HepG2 (cell line): ENCODE results near the gene PAX7. TPM values are rescaled to one million over a fixed set of nuclear protein-coding genes. Genes with fewer than 3 reads are reported as not detected.

Experiments used
- BATF2 ChIP-seq: sonication (generic); formaldehyde crosslinking; IDR thresholded peaks from 2 replicates; pipeline ENCODE4 v1.8.0; 2022; ENCODE audit warnings: mild to moderate bottlenecking, missing genetic modification reagents, moderate library complexity
- CHD2 ChIP-seq: IDR thresholded peaks from 2 replicates; pipeline ENCODE4 v1.6.1; 2011; ENCODE audit warnings: low read depth, low read length, improper control_type of control experiment
- EP300 ChIP-seq, 3 experiments: sonication (generic) in 1 of 3; formaldehyde crosslinking in 1 of 3; IDR thresholded peaks; 2 replicates each; pipeline versions ENCODE4 v1.5.1 to v1.6.1; 2011 to 2020; ENCODE audit warnings: low read depth in 2 of 3, low read length in 2 of 3, borderline replicate concordance in 1 of 3, improper control_type of control experiment in 1 of 3, mild to moderate bottlenecking in 1 of 3, missing genetic modification reagents in 1 of 3, moderate library complexity in 1 of 3
- HCFC1 ChIP-seq: fragments of 150-350 bp; IDR thresholded peaks from 2 replicates; pipeline ENCODE4 v1.6.1; 2014; ENCODE audit warnings: low read depth, low read length
- NFIC ChIP-seq: IDR thresholded peaks from 2 replicates; pipeline ENCODE4 v1.6.1; 2012; ENCODE audit warnings: mild to moderate bottlenecking, low read length, inconsistent platforms
- PTBP1 ChIP-seq: fragments of 200-400 bp; formaldehyde crosslinking; IDR thresholded peaks from 2 replicates; pipeline ENCODE4 v1.6.1; 2018; ENCODE audit warnings: low read length, low read depth; ENCODE audit not compliant: poor library complexity, severe bottlenecking
- SRF ChIP-seq: IDR thresholded peaks from 2 replicates; pipeline ENCODE4 v1.6.1; 2011; ENCODE audit warnings: mild to moderate bottlenecking, low read depth, low read length, moderate library complexity
- ZBTB20 ChIP-seq: sonication (generic); formaldehyde crosslinking; IDR thresholded peaks from 2 replicates; pipeline ENCODE4 v1.8.1; 2023; ENCODE audit warnings: missing genetic modification reagents, low read depth, mild to moderate bottlenecking, borderline replicate concordance
- ZMYM3 ChIP-seq: sonication (generic); formaldehyde crosslinking; IDR thresholded peaks from 2 replicates; pipeline ENCODE4 v1.5.1; 2020; ENCODE audit warnings: mild to moderate bottlenecking, missing genetic modification reagents
- ZNF343 ChIP-seq: sonication (generic); formaldehyde crosslinking; IDR thresholded peaks from 2 replicates; pipeline ENCODE4 v1.4.0; 2020; ENCODE audit warnings: mild to moderate bottlenecking, missing genetic modification reagents
- ZNF431 ChIP-seq: sonication (generic); formaldehyde crosslinking; IDR thresholded peaks from 2 replicates; pipeline ENCODE4 v1.9.0; 2022; ENCODE audit warnings: missing genetic modification reagents, low read depth, mild to moderate bottlenecking, borderline replicate concordance
- ZNF580 ChIP-seq: IDR thresholded peaks from 2 replicates; pipeline ENCODE4 v1.6.1; 2016; ENCODE audit warnings: low read depth, borderline replicate concordance
- ZNF615 ChIP-seq: sonication (generic); formaldehyde crosslinking; IDR thresholded peaks from 2 replicates; pipeline ENCODE4 v1.5.0; 2020; ENCODE audit warnings: mild to moderate bottlenecking, missing genetic modification reagents, borderline replicate concordance
- ZNF646 ChIP-seq: sonication (generic); formaldehyde crosslinking; IDR thresholded peaks from 2 replicates; pipeline ENCODE4 v1.9.0; 2021; ENCODE audit warnings: mild to moderate bottlenecking, missing genetic modification reagents
- polyA plus RNA-seq, 8 experiments: library from polyadenylated mRNA; depleted of rRNA in 3 of 8; stranded (reverse) in 7 of 8; unstranded in 1 of 8; fragments of >200 nt; fragmentation: Illumina TruSeq in 4 of 8; extraction: Trizol in 4 of 8; gene quantifications; 2 replicates each; pipeline versions ENCODE4 v1.2.1 to v1.2.3, GENCODE V29; 2011 to 2016; ENCODE audit warnings: low read depth in 4 of 8, missing spikeins in 1 of 8, mixed read lengths in 1 of 8; ENCODE audit not compliant: insufficient read depth in 1 of 8
- total RNA-seq, 5 experiments: library from RNA; depleted of rRNA; stranded (reverse); fragments of >200 nt; fragmentation: Illumina TruSeq; extraction: Trizol; gene quantifications; 2 replicates each; pipeline ENCODE4 v1.2.3, GENCODE V29; 2016; ENCODE audit warnings: low read depth in 1 of 5
- TF ChIP-seq, protein P1 (sequence below): sonication (generic); formaldehyde crosslinking; IDR thresholded peaks from 2 replicates; pipeline ENCODE4 v1.8.0; 2022; ENCODE audit warnings: missing genetic modification reagents, mild to moderate bottlenecking, moderate library complexity, borderline replicate concordance

PAX7 gene
- total and polyA plus RNA-seq, 2 of the 13 experiments (the other 11 are each of a cell fraction or from before 2014, with no cell fraction given): not detected

DNA sequence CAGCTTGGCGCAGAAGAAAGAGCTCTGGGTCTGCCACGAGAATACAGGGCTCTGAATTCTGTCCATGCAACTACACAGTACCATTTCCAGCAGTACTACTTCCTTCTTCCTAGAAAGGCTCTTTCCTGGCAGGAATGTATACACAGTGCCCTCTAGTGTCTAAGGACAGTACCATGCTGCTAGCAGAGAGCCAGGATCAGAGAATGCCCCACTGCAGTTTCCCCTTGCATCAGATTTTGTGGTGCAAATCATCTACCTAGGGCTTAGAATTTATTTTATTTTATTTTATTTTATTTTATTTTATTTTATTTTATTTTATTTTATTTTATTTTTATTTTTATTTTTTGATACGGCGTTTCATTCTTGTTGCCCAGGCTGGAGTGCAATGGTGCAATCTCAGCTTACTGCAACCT lies 50.8 kb downstream of the PAX7 start (continued):
- TF ChIP-seq CHD2: no peak
- TF ChIP-seq ZNF646 (CRISPR knock-in tag): no peak
- TF ChIP-seq ZBTB20 (CRISPR knock-in tag): no peak
- TF ChIP-seq, protein P1, sequence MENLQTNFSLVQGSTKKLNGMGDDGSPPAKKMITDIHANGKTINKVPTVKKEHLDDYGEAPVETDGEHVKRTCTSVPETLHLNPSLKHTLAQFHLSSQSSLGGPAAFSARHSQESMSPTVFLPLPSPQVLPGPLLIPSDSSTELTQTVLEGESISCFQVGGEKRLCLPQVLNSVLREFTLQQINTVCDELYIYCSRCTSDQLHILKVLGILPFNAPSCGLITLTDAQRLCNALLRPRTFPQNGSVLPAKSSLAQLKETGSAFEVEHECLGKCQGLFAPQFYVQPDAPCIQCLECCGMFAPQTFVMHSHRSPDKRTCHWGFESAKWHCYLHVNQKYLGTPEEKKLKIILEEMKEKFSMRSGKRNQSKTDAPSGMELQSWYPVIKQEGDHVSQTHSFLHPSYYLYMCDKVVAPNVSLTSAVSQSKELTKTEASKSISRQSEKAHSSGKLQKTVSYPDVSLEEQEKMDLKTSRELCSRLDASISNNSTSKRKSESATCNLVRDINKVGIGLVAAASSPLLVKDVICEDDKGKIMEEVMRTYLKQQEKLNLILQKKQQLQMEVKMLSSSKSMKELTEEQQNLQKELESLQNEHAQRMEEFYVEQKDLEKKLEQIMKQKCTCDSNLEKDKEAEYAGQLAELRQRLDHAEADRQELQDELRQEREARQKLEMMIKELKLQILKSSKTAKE (CRISPR knock-in tag): no peak
- no peak for TF ChIP-seq PTBP1
- no peak for TF ChIP-seq ZNF343
- no peak for TF ChIP-seq ZNF580
- TF ChIP-seq BATF2 (CRISPR knock-in tag): no peak
- TF ChIP-seq HCFC1: no peak
- no peak for TF ChIP-seq EP300 (IDR thresholded peaks at IDR 0.05; ENCODE audit: low read depth in 2 of 2, low read length in 2 of 2)
- TF ChIP-seq EP300 (CRISPR knock-in tag; IDR thresholded peaks at IDR 0.05; ENCODE audit: borderline replicate concordance): no peak
- TF ChIP-seq ZNF615: no peak
- no peak for TF ChIP-seq SRF
- peak; percentile 46; the same call in 1 of the 2 replicates for TF ChIP-seq ZMYM3 (CRISPR knock-in tag)
- TF ChIP-seq ZNF431 (CRISPR knock-in tag): no peak
- no peak for TF ChIP-seq NFIC
